Naive thymus-derived CD4-positive, alpha-beta T cell (primary cell): ENCODE measurements around the gene NBEA. TPM values are rescaled to one million over a fixed set of nuclear protein-coding genes. Genes with fewer than 3 reads are reported as not detected.

Experiments
- ATAC-seq: fragments of 150-1000 bp; cut with Tn5 transposase; 2 replicates; pipeline ENCODE4 v1.10.0; 2021; ENCODE audit warnings: mild to moderate bottlenecking, moderate library complexity
- CTCF ChIA-PET: fragments of 350-600 bp; sonication (Branson Sonifier 250); formaldehyde crosslinking; loops from one replicate; lab custom pipeline; 2021; ENCODE audit warnings: antibody characterized with exemption; lab: Charles Lee
- POLR2A ChIA-PET: fragments of 350-600 bp; sonication (Branson Sonifier 250); formaldehyde crosslinking; loops from one replicate; lab custom pipeline; 2021; ENCODE audit warnings: antibody characterized with exemption, inconsistent platforms; lab: Charles Lee
- DNase-seq, 9 donors: peaks; one replicate each; pipeline versions ENCODE4 v3.0.0 to v3.0.0-alpha.2; 2020 to 2022; ENCODE audit warnings: mixed read lengths in 1 of 9
- H3K27ac ChIP-seq: one replicate; pipeline ENCODE4 v1.7.0; 2013; ENCODE audit warnings: mild to moderate bottlenecking, low read depth, low read length, moderate library complexity
- H3K27me3 ChIP-seq, 2 donors: one replicate each; pipeline ENCODE4 v1.7.0; 2013; ENCODE audit warnings: low read length in 2 of 2, mild to moderate bottlenecking in 2 of 2, moderate library complexity in 2 of 2; ENCODE audit not compliant: control insufficient read depth in 2 of 2, insufficient read depth in 2 of 2
- H3K36me3 ChIP-seq, 3 experiments: 1 replicate in 2 of 3; 2 replicates in 1 of 3; pipeline ENCODE4 v1.7.0; 2013; ENCODE audit warnings: low read length in 3 of 3, mild to moderate bottlenecking in 3 of 3, moderate library complexity in 1 of 3; ENCODE audit not compliant: insufficient read depth in 3 of 3, control insufficient read depth in 2 of 3
- H3K4me1 ChIP-seq, 2 donors: one replicate each; pipeline ENCODE4 v1.7.0; 2013; ENCODE audit warnings: low read length in 2 of 2, mild to moderate bottlenecking in 2 of 2, moderate library complexity in 1 of 2; ENCODE audit not compliant: control insufficient read depth in 2 of 2, insufficient read depth in 2 of 2
- H3K4me3 ChIP-seq: 2 replicates; pipeline ENCODE4 v1.7.0; 2013; ENCODE audit warnings: mild to moderate bottlenecking, low read length
- H3K9me3 ChIP-seq, 3 experiments: 1 replicate in 2 of 3; 2 replicates in 1 of 3; pipeline ENCODE4 v1.7.0; 2013; ENCODE audit warnings: low read length in 3 of 3; ENCODE audit not compliant: control insufficient read depth in 2 of 3
- H3K27ac Mint-ChIP-seq, 9 donors: one replicate each; pipeline ENCODE4 v1.8.0; 2020 to 2022; ENCODE audit warnings: mixed read lengths in 9 of 9, mild to moderate bottlenecking in 8 of 9, moderate library complexity in 5 of 9, inconsistent platforms in 2 of 9
- H3K27me3 Mint-ChIP-seq, 5 donors: one replicate each; pipeline ENCODE4 v1.8.0; 2021 to 2022; ENCODE audit warnings: mixed read lengths in 5 of 5, mild to moderate bottlenecking in 1 of 5
- H3K36me3 Mint-ChIP-seq, 5 donors: one replicate each; pipeline ENCODE4 v1.8.0; 2020 to 2022; ENCODE audit warnings: mixed read lengths in 5 of 5, mild to moderate bottlenecking in 3 of 5, inconsistent platforms in 1 of 5
- H3K4me1 Mint-ChIP-seq, 7 donors: one replicate each; pipeline ENCODE4 v1.8.0; 2020 to 2022; ENCODE audit warnings: mixed read lengths in 7 of 7, mild to moderate bottlenecking in 3 of 7, inconsistent platforms in 1 of 7
- H3K4me3 Mint-ChIP-seq, 10 donors: one replicate each; pipeline ENCODE4 v1.8.0; 2020 to 2022; ENCODE audit warnings: mild to moderate bottlenecking in 10 of 10, mixed read lengths in 10 of 10, moderate library complexity in 6 of 10, inconsistent platforms in 2 of 10
- H3K9me3 Mint-ChIP-seq, 11 donors: one replicate each; pipeline ENCODE4 v1.8.0; 2020 to 2022; ENCODE audit warnings: mixed read lengths in 11 of 11, mild to moderate bottlenecking in 4 of 11, inconsistent platforms in 1 of 11, moderate library complexity in 1 of 11
- intact Hi-C, 2 donors: fragments of 100-400 bp; cut with micrococcal nuclease; formaldehyde crosslinking; loops; one replicate each; pipeline ENCODE4 v1.15.1; 2023
- polyA plus RNA-seq, 2 donors: library from polyadenylated mRNA; unstranded; fragments of 300-500 nt; fragmentation: Illumina TruSeq; gene quantifications; one replicate each; pipeline ENCODE4 v1.2.3, GENCODE V29; 2021
- total RNA-seq, 6 experiments: library from RNA in 5 of 6; stranded (reverse) in 5 of 6; gene quantifications; 1 replicate in 5 of 6; 2 replicates in 1 of 6; pipeline ENCODE4 v1.2.3 and lab custom pipeline; 2021 to 2026

Gene NBEA
- total and polyA plus RNA-seq, 7 experiments from 2014 or later, result 0.15 to 6.3 (median 3.2) TPM

- Mint-ChIP-seq H3K9me3 (peaks cover 0 to 7% (median 0%) of the 10 kb centered on the region in 11 donors), H3K27me3 (no peaks in the 10 kb centered on the region), H3K4me1 (peaks cover 0 to 13% (median 2%) of the 10 kb centered on the region in 7 donors), H3K4me3 (no peak overlapping the region), H3K36me3 (peaks cover 0 to 14% (median 7%) of the 10 kb centered on the region in 5 donors), H3K27ac (no peak overlapping the region)
- CTCF ChIA-PET, result no interaction called here
- ATAC-seq (peak; percentile 38), DNase-seq (no peak)
- Histone ChIP-seq H3K9me3 (no peaks in the 10 kb centered on the region), H3K4me3 (no peak overlapping the region), H3K36me3 (no peaks in the 10 kb centered on the region), H3K27ac (no peak overlapping the region), H3K27me3 (no peaks in the 10 kb centered on the region), H3K4me1 (no peaks in the 10 kb centered on the region)
- intact Hi-C loops, result no loop called here
- POLR2A ChIA-PET, result no interaction called here
Measured at GRCh38 chr13:35144166-35144890, 202.3 kb downstream of the NBEA start.

- DNase-seq (no peak), ATAC-seq (no peak)
- no peak overlapping the region for H3K4me3 Mint-ChIP-seq
- intact Hi-C loops, result no loop called here
- Histone ChIP-seq H3K27ac (no peak overlapping the region), H3K9me3 (no peaks in the 10 kb centered on the region), H3K4me1 (no peaks in the 10 kb centered on the region), H3K27me3 (no peaks in the 10 kb centered on the region), H3K4me3 (no peak overlapping the region), H3K36me3 (no peaks in the 10 kb centered on the region)
- H3K36me3 Mint-ChIP-seq, result peaks cover 0 to 14% (median 4%) of the 10 kb centered on the region in 5 donors
- CTCF ChIA-PET, result no interaction called here
- H3K4me1 Mint-ChIP-seq, result no peaks in the 10 kb centered on the region
- H3K27ac Mint-ChIP-seq, result peak overlapping the region in 1 of 9 donors; percentile 16
- H3K9me3 Mint-ChIP-seq, result peaks cover 0 to 7% (median 0%) of the 10 kb centered on the region in 11 donors
- POLR2A ChIA-PET, result no interaction called here
- H3K27me3 Mint-ChIP-seq, result no peaks in the 10 kb centered on the region
Measured at GRCh38 chr13:35146686-35147085, 204.6 kb downstream of the NBEA start.

- no peak overlapping the region for H3K4me3 ChIP-seq
- no peak overlapping the region for H3K27ac ChIP-seq
- no peaks in the 10 kb centered on the region for H3K4me1 ChIP-seq
- H3K4me3 Mint-ChIP-seq, result no peak overlapping the region
- ChIA-PET CTCF (no interaction called here), POLR2A (no interaction called here)
- peaks cover 0 to 3% (median 0%) of the 10 kb centered on the region in 5 donors for H3K27me3 Mint-ChIP-seq
- intact Hi-C loops, result loop anchor here (1.0 to 10.0 kb wide), 6 partner anchors 214 to 1615 kb away; partner anchors contain the start of gene NBEA (in 1 of the 2)
- H3K27ac Mint-ChIP-seq, result no peak overlapping the region
- H3K36me3 Mint-ChIP-seq, result peaks cover 0 to 4% (median 0%) of the 10 kb centered on the region in 5 donors
- H3K9me3 Mint-ChIP-seq, result no peaks in the 10 kb centered on the region
- no peak for ATAC-seq
- no peaks in the 10 kb centered on the region for H3K36me3 ChIP-seq
- DNase-seq, result peak in 5 of 9 donors; percentile 20 to 46 (median 30)
- H3K27me3 ChIP-seq, result no peaks in the 10 kb centered on the region
- H3K9me3 ChIP-seq, result no peaks in the 10 kb centered on the region
- peaks cover under 1 to 15% (median 4%) of the 10 kb centered on the region in 7 donors for H3K4me1 Mint-ChIP-seq
Measured at GRCh38 chr13:35157143-35157755, 215.2 kb downstream of the NBEA start.

- no peak for ATAC-seq
- POLR2A ChIA-PET, result no interaction called here
- Histone ChIP-seq H3K36me3 (no peaks in the 10 kb centered on the region), H3K27me3 (no peaks in the 10 kb centered on the region), H3K4me1 (no peaks in the 10 kb centered on the region), H3K4me3 (no peak overlapping the region), H3K27ac (no peak overlapping the region), H3K9me3 (no peaks in the 10 kb centered on the region)
- no peak for DNase-seq
- H3K27ac Mint-ChIP-seq, result peak overlapping the region in 1 of 9 donors; percentile 19
- peaks cover 0 to 4% (median 0%) of the 10 kb centered on the region in 5 donors for H3K36me3 Mint-ChIP-seq
- CTCF ChIA-PET, result no interaction called here
- intact Hi-C loops, result loop anchor here in 1 of 2 donors (10.0 kb wide), 1 partner anchor 324 kb away; no protein-coding TSS in a partner anchor
- H3K4me3 Mint-ChIP-seq, result peak overlapping the region in 1 of 10 donors; percentile 9
- H3K27me3 Mint-ChIP-seq, result no peaks in the 10 kb centered on the region
- no peaks in the 10 kb centered on the region for H3K9me3 Mint-ChIP-seq
- peaks cover 5 to 19% (median 9%) of the 10 kb centered on the region in 7 donors for H3K4me1 Mint-ChIP-seq
Measured at GRCh38 chr13:35159041-35159440, 217.0 kb downstream of the NBEA start.

- Mint-ChIP-seq H3K27ac (no peak overlapping the region), H3K9me3 (no peaks in the 10 kb centered on the region), H3K4me3 (no peak overlapping the region), H3K27me3 (no peaks in the 10 kb centered on the region), H3K36me3 (peaks cover 0 to 4% (median 0%) of the 10 kb centered on the region in 5 donors), H3K4me1 (peaks cover 5 to 19% (median 9%) of the 10 kb centered on the region in 7 donors)
- ATAC-seq (no peak), DNase-seq (no peak)
- no peaks in the 10 kb centered on the region for H3K36me3 ChIP-seq
- intact Hi-C loops, result loop anchor here in 1 of 2 donors (5.0 to 10.0 kb wide), 3 partner anchors 219 to 1616 kb away; partner anchors contain the start of gene NBEA
- H3K27ac ChIP-seq, result no peak overlapping the region
- H3K4me1 ChIP-seq, result no peaks in the 10 kb centered on the region
- H3K4me3 ChIP-seq, result no peak overlapping the region
- H3K9me3 ChIP-seq, result no peaks in the 10 kb centered on the region
- H3K27me3 ChIP-seq, result no peaks in the 10 kb centered on the region
- ChIA-PET CTCF (no interaction called here), POLR2A (no interaction called here)
Measured at GRCh38 chr13:35160896-35161295, 218.8 kb downstream of the NBEA start.

DNA sequence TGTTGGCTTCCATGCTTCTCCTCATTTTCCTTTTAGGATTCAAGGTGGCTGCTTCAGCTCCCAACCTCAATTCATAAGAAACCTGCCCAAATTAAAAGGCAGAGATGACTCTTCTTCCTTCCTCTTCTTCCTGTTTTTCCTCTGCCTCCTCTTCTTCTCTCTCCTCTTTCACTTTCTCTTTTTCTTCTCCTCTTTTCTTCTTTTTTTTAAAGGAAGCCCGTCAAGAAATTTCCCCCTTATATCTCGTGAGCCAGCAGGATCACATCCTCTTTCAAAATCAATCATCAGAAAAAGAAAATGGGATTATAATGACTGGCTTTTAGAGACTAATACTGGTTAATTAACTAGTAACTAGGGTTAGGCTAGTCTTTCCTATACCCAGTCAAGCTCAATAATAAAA lies 220.3 kb downstream of the NBEA start:
- H3K27me3 ChIP-seq, result no peaks in the 10 kb centered on the region
- no peaks in the 10 kb centered on the region for H3K4me1 ChIP-seq
- H3K4me3 ChIP-seq, result no peak overlapping the region
- Mint-ChIP-seq H3K4me3 (peak overlapping the region in 9 of 10 donors; percentile 6 to 71 (median 64)), H3K27me3 (no peaks in the 10 kb centered on the region), H3K4me1 (peaks cover 5 to 19% (median 9%) of the 10 kb centered on the region in 7 donors), H3K27ac (peak overlapping the region in 8 of 9 donors; percentile 14 to 79 (median 62)), H3K9me3 (no peaks in the 10 kb centered on the region), H3K36me3 (peaks cover 0 to 4% (median 0%) of the 10 kb centered on the region in 5 donors)
- DNase-seq (no peak), ATAC-seq (no peak)
- CTCF ChIA-PET, result no interaction called here
- peak overlapping the region; percentile 18 for H3K27ac ChIP-seq
- intact Hi-C loops, result loop anchor here in 1 of 2 donors (5.0 to 10.0 kb wide), 3 partner anchors 220 to 1618 kb away; partner anchors contain the start of gene NBEA
- no peaks in the 10 kb centered on the region for H3K36me3 ChIP-seq
- POLR2A ChIA-PET, result no interaction called here
- H3K9me3 ChIP-seq, result no peaks in the 10 kb centered on the region
